ENCODE data around the gene TENM3.

GRCh38 chr4:182449930-182450439 is 206.8 kb downstream of the TENM3 start:
- TF ChIP-seq CTCF (IDR thresholded peaks at IDR 0.05) (no peak), POLR2A (IDR thresholded peaks at IDR 0.05) (no peak)

All from esophagus squamous epithelium (tissue), 4 donors.